Activated CD4-positive, alpha-beta T cell treated with anti-CD3 and anti-CD28 coated beads, Interleukin-2, amount 50 U/mL, for 24 hours (primary cell): Measurements from ENCODE around the gene SAMHD1.
"Not testable (repeated sequence)": the region's sequence is repeated elsewhere in the genome, so short reads cannot be mapped to it uniquely, and the experiment has no call there.

Source experiments
- DNase-seq, 2 donors: peaks; one replicate each; pipeline ENCODE4 v3.0.0-alpha.2; 2020; ENCODE audit warnings: low read depth in 1 of 2, low spot score in 1 of 2

SAMHD1 gene

DNA sequence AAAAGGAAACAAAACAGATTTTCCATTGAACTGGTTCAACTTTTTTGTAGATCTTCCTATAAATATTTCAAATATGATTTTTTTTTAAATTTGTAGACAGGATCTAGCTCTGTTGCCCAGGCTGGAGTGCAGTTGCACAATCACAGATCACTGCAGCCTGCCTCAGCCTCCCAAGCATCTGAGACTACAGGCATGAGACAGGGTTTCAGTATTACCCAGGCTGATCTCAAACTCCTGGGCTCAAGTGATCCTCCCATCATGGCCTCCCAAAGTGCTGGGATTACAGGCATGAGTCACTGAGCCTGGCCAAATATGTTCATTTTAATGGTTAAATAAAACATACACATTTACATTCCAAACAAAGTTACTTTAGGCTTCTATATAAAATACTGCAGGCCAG is 33.6 kb downstream of the SAMHD1 start:
- no peak for DNase-seq

DNA sequence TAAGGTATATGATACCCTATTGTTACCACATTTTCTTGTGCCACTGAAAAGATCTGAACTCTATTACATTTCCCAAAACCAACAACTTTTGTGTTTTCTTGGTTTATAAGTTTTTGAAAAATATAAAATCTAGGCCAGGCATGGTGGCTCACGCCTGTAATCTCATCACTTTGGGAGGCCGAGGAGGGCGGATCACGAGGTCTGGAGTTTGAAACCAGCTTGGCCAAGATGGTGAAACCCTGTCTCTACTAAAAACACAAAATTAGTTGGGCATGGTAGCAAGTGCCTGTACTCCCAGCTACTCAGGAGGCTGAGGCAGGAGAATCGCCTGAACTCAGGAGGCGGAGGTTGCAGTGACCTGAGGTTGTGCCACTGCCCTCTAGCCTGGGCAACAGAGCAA is 34.3 kb downstream of the SAMHD1 start:
- no peak for DNase-seq

DNA sequence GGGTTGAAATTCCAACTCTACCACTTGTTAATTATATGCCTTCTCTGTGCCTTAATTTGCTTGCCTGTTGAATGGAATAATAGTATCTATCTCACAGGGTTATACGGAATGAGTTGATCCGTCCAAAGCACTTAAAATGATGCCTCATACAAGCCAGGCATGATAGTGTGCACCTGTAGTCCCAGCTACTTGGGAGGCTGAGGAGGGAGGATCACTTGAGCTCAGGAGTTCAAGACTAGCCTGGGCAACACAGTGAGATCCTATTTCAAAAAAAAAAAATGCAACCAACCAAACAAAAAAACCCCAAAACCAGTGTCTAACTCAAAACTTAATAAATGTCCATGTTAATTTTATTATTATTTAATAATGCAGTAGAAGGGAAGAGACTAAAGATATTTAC is 35.3 kb downstream of the SAMHD1 start:
- no peak for DNase-seq

DNA sequence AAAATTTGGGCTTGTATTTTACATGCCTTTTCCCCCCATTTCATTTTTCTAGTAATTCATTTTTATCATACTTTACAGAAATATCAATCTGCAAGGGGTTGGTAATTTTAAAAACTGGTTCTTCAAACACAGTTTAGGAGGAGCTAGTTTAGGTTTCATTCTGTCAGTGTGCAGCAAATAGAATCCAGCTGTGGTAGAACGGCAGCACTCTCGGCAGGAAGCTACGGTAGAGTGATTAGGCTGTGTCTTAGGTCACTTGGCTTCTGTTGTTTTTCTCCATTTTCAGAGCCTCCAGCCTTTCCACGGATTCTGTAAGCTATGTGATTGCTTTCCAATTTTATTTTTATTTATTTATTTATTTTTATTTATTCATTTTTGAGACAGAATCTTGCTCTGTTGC is 42.9 kb downstream of the SAMHD1 start:
- DNase-seq = no peak

DNA sequence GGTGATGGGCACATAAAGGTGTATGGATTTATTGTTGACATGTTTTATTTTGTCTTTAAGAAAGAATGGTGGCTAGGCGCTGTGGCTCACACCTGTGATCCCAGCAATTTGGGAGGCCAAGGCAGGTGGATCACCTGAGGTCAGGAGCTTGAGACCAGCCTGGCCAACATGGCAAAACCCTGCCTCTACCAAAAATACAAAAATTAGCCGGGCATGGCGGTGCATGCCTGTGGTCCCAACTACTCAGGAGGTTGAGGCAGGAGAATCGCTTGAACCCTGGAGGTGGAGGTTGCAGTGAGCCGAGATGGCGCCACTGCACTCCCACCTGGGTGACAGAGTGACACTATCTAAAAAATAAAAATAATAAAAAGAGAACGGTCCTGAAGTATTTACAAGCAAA is 45.4 kb downstream of the SAMHD1 start:
- DNase-seq = not testable (repeated sequence)

DNA sequence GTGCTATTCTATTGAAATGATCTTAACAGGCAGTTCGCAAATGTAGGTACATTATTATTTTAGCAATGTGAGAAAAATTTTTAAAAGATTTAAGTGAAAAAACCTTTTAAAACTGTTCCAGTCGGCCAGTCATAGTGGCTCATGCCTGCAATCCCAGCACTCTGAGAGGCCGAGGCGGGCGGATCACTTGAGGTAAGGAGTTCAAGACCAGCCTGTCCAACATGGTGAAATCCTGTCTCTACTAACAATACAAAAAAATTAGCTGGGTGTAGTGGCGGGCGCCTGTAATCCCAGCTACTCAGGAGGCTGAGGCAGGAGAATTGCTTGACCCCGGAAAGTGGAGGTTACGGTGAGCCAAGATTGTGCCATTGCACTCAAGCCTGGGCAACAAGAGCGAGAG is 45.9 kb downstream of the SAMHD1 start:
- DNase-seq = not testable (repeated sequence)

DNA sequence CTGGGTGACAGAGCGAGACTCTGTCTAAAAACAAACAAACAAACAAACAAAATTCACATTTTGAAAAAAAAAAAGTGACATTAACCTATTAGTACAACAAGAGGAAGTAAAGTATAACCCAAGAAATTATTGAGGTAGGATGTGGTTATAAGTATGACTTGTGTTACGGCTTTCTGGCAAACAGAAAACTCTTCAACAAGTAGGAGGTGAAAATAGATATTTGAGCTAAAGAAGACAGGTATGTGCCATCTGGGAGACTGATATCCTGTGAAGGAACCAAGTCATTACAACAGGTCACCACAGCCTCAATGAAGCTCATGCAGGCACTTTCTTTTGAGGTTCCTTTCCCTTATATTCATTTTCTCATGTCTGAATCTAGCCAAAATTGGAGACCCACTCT is 46.8 kb downstream of the SAMHD1 start:
- DNase-seq = no peak

DNA sequence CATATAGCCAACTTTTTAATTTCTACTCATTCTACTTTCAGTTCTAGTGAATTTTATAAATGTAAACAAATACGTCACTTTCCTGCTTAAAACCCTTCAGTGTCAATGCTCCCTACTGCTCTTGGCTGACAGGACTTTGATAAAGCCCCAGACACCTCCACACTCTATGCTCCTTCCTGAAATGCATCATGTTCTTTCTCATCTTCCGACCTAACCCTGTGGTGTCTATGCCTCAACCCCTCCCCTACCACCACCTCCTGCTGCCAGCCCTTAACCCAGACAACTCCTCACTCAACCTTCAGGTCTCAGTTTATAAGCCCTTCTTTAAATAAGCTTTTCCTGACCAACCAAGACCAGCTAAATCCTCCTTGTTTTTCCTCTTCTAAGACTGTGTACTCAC is 56.5 kb downstream of the SAMHD1 start:
- no peak for DNase-seq

DNA sequence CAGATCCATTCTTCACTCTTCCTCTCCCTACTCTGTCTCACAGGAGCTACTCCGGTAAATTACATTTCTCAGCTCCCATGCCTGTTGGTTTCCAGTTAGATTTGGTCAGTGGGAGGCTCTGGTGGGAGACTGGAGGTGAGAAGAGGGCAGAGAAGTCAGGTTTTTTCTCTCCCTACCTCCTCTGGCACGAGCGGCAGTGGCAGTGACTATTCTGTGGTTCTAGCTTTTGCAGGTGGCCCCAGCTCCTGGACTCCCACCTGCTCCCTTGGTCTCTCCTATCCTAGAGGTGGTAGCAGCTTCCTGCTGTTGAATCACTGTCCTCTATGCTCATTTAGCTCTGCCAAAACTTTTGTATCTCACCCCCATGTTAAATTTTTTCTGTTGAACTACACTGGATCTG is 57.7 kb downstream of the SAMHD1 start:
- no peak for DNase-seq

DNA sequence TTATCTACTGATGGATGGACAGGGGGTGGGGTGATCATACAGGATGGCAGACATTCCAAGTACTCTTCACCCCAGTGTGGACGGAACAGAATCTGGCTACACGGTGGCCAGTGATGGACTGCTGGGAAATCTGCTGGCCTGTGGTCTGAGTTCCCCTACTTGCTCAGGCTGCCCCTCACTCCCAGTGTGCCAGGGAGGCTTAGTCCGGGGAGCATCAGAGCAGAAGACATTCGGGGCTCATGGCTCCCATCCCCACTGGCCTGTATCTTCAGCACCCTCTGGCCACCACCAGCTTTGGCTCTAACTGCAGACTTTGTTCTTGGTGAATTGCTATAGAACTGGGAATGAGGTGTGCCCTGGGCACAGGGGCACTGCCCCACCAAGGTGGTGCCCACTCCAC is 60.3 kb downstream of the SAMHD1 start:
- DNase-seq = no peak

DNA sequence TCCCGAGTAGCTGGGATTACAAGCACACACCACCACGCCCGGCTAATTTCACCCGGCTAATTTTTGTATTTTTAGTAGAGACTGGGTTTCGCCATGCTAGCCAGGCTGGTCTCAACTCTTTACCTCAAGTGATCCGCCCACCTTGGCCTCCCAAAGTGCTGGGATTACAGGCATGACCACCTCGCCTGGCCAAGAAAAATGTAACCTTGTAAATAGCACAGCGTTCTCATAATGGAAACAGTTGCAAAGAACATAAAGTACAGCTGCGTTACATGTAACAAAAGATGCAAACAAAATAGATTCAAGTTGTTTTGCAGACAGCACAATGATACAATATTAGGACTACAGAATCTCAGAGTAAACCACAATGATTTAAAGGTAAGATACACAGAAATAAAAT is 60.9 kb downstream of the SAMHD1 start:
- no peak for DNase-seq

DNA sequence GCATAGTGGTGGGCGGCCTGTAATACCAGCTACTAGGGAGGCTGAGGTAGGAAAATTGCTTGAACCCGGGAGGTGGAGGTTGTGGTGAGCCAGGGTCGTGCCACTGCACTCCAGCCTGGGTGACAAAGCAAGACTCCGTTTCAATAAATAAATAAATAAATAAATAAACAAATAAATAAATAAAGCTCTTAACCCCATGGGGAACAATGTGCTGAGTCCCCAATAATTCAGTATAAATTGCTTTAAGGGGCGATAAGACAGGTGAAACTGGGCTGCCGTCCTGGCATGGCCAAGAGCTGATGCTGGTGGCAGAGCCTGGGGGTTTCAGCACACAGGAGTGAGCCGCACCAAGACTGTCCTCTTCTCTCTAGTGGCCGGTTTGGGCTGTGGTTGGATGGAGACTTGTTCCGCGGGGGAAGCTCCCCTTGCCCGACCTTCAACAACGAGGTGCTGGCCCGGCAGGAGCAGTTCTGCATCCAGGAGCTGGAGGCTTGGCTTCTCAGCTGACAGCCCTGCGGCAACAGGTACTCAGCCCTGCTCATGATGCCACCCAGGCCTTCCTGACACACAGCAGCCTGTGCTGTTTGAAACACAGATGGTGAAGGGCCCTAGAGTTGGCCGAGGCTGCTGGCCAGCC is 62.5 kb downstream of the SAMHD1 start:
- DNase-seq = no peak

DNA sequence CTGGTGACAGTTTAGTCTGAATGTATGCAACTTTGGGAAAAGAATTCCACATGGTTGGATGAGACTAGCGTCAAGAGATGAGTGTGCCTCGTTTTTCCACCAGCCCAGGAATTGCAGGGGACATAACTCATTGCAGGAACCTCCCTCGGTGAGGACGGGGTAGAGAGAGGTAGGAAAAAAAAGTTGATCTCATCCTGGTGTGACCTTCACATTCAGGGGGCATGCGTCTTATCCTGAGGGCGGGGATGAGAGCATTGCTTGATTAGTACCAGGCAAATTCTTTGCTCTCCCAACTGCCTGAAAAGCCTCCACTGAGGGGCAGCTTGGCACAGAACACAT is 63.8 kb downstream of the SAMHD1 start:
- no peak for DNase-seq

DNA sequence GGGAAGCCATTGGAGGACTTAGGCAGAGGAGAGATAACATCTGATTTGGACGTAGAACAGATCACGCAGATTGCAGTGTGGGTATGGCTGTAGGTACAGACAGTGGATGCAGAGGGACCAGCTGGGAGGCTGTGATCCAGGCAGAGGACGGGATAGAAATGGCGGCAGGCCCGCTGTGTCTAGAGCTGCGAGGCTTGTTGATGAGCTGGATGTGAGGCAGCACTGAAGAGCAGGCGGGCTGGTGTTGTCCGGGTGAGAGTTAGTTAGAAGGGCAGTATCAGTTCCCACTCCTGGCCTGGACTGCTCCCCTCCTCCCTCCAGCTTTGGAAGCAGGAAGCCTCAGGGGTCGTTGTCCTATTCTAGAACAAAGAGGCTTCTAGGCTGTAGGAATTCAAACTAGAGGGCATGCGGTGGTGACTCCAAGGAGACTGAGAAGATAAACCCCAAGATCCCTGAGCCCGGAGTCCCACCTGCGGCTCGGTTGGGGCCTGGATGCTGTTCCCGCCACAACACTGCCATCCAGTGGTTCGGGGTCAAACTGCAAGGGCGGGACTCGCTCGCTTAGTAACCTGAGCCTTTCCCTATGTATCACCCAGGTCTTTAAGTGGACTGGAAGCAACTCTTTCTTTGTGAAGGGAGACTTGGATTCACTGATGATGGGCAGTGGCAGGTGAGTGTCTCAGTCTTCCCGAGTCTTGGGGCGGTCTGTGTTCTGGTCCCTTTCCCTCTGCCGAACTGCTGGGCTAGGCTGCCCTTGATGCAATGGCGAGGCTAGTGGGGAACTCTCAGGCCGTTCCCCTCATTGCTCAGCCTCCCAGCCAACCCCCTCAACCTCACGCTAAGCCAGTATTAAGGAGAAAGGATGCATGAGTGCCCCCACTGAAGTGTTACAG is 64.4 kb downstream of the SAMHD1 start:
- DNase-seq = peak; percentile 66 to 76

DNA sequence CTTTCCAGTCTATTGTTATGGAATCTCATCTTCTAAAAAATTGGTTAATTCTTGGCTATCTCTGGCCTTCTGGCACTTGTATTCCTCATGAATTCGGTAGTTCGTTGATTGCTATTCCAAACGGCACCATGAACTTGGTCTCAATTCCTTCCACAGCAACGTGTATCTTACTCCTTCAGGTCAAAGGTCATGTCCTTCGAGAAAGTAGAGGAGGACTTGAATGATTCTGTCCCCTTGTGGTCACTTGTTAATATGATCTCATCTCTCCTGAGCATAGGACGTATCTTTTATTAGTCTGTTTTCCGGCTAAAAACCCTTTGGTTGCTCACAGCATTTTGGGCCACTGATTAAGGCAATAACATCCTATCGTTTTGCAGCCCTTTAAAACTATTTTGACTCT is 66.2 kb downstream of the SAMHD1 start:
- DNase-seq = no peak

DNA sequence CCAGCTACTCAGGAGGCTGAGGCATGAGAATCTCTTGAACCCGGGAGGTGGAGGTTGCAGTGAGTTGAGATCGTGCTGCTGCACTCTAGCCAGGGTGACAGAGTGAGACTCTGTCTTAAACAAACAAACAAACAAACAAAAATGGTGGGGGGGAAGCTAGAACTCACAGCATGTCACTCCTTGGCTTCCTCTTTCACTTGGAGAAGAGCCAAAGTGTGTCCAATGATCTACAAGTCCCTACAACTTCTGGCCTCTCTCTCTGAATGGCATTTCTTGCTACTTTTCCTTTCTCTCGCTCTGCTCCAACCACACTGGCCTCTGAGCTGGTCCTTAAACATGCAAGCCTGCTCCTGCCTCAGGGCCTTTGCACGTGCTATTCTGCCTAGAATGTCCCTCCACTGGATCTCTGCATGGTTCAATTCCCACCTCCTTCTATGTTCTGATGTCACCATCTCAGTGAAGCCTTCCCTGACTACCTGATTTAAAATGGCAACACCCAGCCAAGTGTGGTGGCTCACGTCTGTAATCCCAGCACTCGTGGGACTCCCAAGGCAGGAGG is 67.5 kb downstream of the SAMHD1 start:
- no peak for DNase-seq

DNA sequence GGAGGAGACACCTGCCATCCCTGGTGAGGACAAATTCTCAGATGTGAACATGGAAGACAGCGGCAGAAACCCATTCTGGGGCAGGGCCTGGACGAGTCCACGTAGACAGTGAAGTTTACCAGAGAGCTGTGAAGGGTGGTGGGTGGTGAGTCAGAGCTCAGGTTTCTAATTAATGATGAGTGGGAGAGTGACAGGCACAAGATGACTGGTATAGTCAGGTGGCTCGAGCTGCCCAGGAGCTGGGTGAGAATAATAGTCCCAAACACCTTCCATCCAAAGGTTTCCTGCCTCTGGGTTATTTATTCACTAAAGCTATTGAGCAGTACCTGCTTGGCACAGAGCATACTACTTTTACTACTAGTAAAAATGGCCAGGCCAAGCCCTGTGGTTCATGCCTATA is 69.6 kb downstream of the SAMHD1 start:
- DNase-seq = no peak

DNA sequence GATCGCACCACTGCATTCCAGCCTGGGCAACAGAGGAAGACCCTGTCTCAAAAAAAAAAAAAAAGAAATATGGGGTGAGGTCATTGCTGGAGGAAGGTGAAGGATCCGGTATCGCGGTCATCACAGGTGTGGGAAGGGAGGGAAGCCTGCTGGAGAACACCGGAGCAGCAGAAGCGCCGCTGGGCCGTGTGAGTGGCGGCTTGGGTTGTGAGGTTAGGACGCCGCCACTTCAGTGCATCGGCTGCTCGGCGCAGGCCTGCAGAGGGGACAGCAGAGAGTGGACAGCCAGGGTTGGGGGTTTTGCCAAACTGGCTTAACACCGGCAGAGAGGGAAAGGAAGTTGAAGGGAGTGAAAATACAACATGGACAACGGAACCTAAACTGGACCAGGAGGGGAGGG is 70.2 kb downstream of the SAMHD1 start:
- no peak for DNase-seq

DNA sequence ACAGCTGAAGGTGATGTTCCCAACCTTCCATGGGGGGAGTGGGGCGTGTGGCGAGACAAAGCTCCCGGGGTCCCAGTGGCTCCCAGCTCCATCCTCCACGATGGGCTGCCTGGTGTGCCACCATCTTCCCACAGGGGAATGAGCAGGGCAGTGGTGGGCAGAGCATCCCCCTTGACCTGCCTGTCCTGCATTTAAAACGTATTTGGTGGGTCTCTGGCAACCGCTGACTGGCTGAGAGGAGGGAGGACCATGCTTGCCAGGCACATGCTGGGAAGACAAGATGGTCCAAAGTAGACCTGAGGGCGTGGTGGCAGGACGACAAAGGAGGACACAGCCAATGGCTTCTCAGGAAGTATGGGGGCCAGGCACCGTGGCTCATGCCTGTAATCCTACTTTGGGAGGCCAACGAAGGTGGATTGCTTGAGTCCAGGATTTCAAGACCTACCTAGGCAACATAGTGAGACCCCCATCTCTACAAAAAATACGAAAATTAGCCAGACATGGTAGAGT is 70.7 kb downstream of the SAMHD1 start:
- DNase-seq = no peak

DNA sequence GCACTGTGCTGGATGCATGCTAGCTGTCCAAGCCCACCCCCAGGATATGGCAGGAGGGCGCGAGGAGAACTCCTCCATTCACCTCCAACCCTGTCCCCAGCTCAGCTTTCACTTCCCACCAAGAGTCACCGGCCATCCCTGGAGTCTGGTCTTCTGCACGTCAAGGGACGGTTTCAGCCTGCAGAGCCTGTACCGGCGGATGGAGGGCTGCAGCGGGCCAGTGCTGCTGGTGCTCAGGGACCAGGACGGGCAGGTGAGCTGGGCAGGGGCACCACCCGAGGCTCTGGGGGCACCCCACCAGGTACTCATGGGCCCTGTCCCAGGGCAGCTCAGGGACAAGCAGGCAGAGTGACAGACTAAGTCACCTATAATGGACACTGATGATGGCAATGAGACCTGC is 72.6 kb downstream of the SAMHD1 start:
- no peak for DNase-seq

DNA sequence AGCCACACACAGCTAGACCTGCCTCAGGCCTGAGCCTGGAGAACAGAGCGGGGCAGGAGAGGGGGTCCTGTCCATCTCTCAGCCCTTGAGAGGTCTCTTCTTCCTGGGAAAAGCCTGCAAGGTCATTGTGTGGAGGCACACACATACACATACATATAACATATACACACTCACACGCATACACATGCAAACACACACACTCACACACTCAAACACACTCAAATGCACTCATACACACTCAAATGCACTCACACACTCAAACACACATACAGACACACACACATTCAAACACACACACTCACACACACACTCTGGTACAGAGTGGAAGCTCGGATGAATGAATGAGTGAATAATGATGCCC is 75.1 kb downstream of the SAMHD1 start:
- DNase-seq = no peak

DNA sequence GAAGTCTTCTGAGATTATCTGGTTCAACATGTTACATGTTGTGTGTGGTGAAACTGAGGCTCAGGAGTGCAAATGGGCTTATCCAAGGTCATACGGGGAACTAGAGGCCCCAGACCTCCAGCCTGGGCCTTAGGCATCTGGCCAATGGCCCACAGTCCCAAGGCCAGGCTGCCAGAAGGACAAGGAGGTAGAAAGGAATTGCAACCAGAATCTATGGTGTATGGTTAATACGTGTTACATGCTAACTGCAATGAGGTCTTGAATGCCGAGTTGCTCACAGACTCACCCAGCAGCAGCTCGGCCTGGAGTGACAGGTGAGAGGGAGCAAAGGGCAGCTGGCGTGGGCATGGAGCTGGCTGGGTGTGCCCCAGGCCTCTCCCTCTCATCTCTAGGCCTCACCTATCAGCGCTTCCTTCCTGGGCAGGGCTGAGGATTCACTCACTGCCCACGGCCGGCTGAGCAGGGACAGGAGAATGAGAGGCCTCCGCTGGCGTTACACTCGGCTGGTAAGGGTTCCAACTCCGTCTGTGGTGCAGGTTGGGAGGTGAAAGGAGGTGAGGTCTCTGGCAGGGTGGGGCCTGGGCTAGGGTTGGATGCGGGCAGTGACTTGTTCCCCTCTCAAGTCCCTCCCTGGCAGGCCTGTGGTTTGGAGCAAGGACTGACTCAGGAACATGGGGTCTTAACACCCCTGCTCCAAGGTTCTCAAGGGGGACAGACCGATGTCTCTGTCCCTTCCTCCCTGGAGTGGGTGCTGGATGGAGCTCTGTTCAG is 75.6 kb downstream of the SAMHD1 start, which contains the start of gene TLDC2:
TSS of gene TLDC2 (plus strand) at position 437 of the 771 bp plus-strand sequence. CDS start at position 474, 37 bp downstream.
- DNase-seq = no peak
